Measurements from ENCODE around the gene ATF6B. TPM values are rescaled to one million over a fixed set of nuclear protein-coding genes. Genes with fewer than 3 reads are reported as not detected.

The ATF6B gene
- total RNA-seq, 4 donors from 2014 or later: 46.8 to 102 (median 54.1) TPM

DNA sequence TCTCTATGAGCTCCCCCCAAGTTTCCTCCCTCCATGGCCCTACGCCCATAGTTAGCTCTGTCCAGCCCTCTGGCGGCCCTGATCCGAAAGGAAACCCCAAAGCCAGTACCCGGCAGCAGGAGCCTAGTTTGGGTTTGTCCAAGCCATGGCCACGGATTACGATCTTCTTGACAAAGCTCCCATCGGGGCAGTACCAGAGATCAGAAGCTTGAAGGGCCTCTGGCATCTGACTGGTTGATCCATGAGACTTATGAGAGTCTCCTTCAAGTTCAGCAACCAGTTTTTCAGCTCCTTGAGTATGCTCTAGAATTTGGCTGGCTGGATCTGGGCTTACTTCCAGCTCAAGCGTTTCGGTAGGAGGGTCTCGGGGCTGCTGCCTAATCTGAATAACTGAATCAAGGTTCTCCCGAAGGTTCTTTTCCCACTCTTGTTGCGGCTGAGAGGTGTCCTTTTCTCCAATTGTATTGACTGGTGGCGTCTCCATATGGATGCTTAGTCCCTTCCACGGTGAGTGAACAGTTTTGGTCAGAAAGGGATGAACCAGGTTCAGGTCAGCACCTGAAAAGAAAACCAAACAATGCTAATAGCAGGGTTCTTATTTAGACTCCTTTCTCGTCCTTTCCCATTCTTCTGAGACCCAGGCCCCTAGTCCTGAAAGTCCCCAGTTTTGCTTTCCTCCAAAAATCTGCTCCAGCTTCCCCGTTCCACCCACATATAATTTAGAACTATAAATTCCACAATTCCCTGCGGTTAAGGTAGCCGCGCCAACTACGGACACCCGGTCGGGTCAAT is 1.4 kb upstream of the ATF6B start:
- TF ChIP-seq, protein P1, sequence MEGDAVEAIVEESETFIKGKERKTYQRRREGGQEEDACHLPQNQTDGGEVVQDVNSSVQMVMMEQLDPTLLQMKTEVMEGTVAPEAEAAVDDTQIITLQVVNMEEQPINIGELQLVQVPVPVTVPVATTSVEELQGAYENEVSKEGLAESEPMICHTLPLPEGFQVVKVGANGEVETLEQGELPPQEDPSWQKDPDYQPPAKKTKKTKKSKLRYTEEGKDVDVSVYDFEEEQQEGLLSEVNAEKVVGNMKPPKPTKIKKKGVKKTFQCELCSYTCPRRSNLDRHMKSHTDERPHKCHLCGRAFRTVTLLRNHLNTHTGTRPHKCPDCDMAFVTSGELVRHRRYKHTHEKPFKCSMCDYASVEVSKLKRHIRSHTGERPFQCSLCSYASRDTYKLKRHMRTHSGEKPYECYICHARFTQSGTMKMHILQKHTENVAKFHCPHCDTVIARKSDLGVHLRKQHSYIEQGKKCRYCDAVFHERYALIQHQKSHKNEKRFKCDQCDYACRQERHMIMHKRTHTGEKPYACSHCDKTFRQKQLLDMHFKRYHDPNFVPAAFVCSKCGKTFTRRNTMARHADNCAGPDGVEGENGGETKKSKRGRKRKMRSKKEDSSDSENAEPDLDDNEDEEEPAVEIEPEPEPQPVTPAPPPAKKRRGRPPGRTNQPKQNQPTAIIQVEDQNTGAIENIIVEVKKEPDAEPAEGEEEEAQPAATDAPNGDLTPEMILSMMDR (IDR thresholded peaks at IDR 0.05): no peak
- TF ChIP-seq POLR2A (IDR thresholded peaks at IDR 0.05): no peak
- intact Hi-C loops (cut with DNase I; ENCODE audit: low total_unique reads): loop anchor here (10.0 kb wide), 1 partner anchor 65 kb away; the partner anchor contains the start of genes GPSM3 and PBX2
- peak overlapping the region; percentile 53 for H3K4me3 ChIP-seq (ENCODE audit: low read depth, poor library complexity, severe bottlenecking)
- WGBS, 2 donors: 27 to 30% methylated on average over 22 of the region's 22 CpGs
- no peak for DNase-seq (ENCODE audit: low spot score in 2 of 2)

DNA sequence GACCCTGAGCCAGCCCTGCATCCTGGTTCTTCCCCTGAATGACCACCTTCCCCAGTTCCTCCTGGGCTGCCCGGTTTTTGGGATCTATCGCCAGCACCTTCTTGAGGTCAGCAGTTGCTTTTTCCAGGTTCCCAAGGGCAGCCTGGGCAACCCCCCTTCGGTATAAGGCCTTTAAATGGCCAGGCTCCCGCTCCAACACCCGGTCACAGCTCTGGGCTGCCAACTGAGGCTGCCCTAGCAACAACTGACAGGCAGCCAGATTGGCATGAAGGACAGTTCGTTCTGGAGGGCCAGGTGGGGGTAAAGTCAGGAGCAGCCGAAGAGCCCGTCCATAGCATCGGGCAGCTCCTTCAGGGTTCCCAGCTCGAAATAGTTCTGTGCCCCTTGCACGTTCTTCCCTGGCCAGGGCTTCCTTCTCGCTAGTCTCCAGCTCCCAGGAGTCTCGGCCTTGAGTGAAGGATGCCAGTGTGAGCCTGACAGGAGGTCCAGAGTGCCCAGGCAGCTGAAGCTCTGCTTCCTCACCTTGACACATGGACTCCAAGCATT is 778 bp upstream of the ATF6B start:
- peak in 1 of 2 donors; percentile 86 for DNase-seq (ENCODE audit: low spot score in 2 of 2)
- WGBS, 2 donors: 85 to 94% methylated on average over 10 to 13 of the region's 13 CpGs
- TF ChIP-seq POLR2A (IDR thresholded peaks at IDR 0.05): no peak
- TF ChIP-seq, protein P1 (IDR thresholded peaks at IDR 0.05): no peak
- intact Hi-C loops (cut with DNase I; ENCODE audit: low total_unique reads): loop anchor here (10.0 kb wide), 1 partner anchor 66 kb away; the partner anchor contains the start of genes GPSM3 and PBX2
- peak overlapping the region; percentile 53 for H3K4me3 ChIP-seq (ENCODE audit: low read depth, poor library complexity, severe bottlenecking)

DNA sequence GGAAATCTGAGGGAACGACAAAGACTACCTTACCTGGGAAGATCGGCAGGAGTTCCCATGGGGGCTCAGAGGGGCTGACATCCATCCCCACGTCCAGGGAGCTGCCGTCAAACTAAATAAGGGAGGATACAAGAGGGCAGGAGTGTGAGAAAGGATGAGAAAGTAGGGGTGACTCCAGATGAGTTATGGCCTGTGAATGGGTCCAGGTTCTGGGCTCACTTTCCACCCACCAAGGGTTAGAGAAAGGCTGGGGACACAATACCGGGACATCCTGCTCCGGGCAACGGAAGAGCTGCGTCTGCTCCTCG is 683 bp downstream of the ATF6B start:
- intact Hi-C loops (cut with DNase I; ENCODE audit: low total_unique reads): loop anchor here (10.0 kb wide), 1 partner anchor 67 kb away; the partner anchor contains the start of genes GPSM3 and PBX2
- DNase-seq (ENCODE audit: low spot score in 2 of 2): no peak
- WGBS, 2 donors: 3 to 6% methylated on average over 7 to 9 of the region's 9 CpGs
- peak overlapping the region; percentile 80 for H3K4me3 ChIP-seq (ENCODE audit: low read depth, poor library complexity, severe bottlenecking)
- TF ChIP-seq, protein P1 (IDR thresholded peaks at IDR 0.05): no peak
- TF ChIP-seq POLR2A (IDR thresholded peaks at IDR 0.05): no peak

DNA sequence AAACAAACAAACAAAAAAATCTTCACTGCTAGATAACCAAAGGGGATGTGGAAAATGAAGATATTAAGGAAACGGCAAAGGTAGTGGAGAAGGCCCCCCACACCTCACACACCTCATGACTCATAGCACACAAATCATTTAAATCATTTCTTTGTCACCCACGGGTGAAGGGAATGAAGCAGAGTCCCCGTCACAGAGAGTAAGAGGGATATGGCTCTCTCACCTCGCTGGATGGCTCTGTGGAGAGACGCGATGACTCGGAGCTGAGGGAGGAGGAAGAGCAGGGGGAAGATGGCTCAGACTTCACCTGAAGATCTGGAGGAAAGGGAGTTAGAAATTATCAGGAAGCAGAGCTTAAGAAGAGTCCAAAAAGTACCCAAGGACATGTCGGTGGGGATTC is 1.2 kb downstream of the ATF6B start:
- DNase-seq (ENCODE audit: low spot score in 2 of 2): no peak
- TF ChIP-seq, protein P1 (IDR thresholded peaks at IDR 0.05): no peak
- TF ChIP-seq POLR2A (IDR thresholded peaks at IDR 0.05): no peak
- WGBS, 2 donors: 50 to 51% methylated on average over 8 of the region's 8 CpGs
- no peak overlapping the region for H3K4me3 ChIP-seq (ENCODE audit: low read depth, poor library complexity, severe bottlenecking)
- intact Hi-C loops (cut with DNase I; ENCODE audit: low total_unique reads): loop anchor here (10.0 kb wide), 1 partner anchor 68 kb away; the partner anchor contains the start of genes GPSM3 and PBX2

DNA sequence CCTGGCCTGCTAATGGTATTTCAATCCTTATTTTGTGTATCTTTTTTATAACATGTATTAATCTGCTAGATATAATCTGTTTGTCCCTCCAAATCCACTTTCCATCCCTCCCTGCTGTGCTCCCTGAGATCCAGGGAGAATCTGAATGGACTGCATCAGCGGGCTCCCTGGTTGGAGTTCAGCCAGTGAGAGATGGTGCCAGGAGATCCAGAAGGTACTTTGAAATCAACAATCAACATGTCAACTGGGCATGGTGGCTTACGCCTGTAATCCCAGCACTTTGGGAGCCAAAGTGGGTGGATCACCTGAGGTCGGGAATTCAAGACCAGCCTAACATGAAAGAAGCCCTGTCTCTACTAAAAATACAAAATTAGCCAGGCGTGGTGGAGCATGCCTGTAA is 4.4 kb downstream of the ATF6B start:
- no peak for TF ChIP-seq POLR2A (IDR thresholded peaks at IDR 0.05)
- TF ChIP-seq, protein P1 (IDR thresholded peaks at IDR 0.05): no peak
- WGBS, 2 donors: 77 to 88% methylated on average over 4 of the region's 4 CpGs
- intact Hi-C loops (cut with DNase I; ENCODE audit: low total_unique reads): loop anchor here (10.0 kb wide), 1 partner anchor 71 kb away; the partner anchor contains the start of genes GPSM3 and PBX2

More for the DNA sequence above, 4.4 kb downstream of the ATF6B start:
- no peak overlapping the region for H3K4me3 ChIP-seq (ENCODE audit: low read depth, poor library complexity, severe bottlenecking)
- no peak for DNase-seq (ENCODE audit: low spot score in 2 of 2)

Measured in lower leg skin (tissue), 4 donors.